Thyroid gland (tissue), 4 donors: Measurements from ENCODE around the gene TUBB1.

Source experiments
- POLR2A ChIP-seq, 2 donors: fragments of 450-650 bp; IDR thresholded peaks; one replicate each; pipeline ENCODE4 v1.6.1; 2017; ENCODE audit warnings: antibody characterized with exemption in 2 of 2, mild to moderate bottlenecking in 2 of 2, moderate library complexity in 1 of 2
- TF ChIP-seq, protein P1 (sequence below), 6 experiments: fragments of 200-600 bp in 3 of 6; fragments of 450-650 bp in 3 of 6; sonication (generic) in 3 of 6; IDR thresholded peaks; one replicate each; pipeline ENCODE4 v1.5.1; 2016 to 2019; ENCODE audit warnings: antibody characterized with exemption in 6 of 6, mild to moderate bottlenecking in 2 of 6, inconsistent platforms in 1 of 6, moderate library complexity in 1 of 6

DNA sequence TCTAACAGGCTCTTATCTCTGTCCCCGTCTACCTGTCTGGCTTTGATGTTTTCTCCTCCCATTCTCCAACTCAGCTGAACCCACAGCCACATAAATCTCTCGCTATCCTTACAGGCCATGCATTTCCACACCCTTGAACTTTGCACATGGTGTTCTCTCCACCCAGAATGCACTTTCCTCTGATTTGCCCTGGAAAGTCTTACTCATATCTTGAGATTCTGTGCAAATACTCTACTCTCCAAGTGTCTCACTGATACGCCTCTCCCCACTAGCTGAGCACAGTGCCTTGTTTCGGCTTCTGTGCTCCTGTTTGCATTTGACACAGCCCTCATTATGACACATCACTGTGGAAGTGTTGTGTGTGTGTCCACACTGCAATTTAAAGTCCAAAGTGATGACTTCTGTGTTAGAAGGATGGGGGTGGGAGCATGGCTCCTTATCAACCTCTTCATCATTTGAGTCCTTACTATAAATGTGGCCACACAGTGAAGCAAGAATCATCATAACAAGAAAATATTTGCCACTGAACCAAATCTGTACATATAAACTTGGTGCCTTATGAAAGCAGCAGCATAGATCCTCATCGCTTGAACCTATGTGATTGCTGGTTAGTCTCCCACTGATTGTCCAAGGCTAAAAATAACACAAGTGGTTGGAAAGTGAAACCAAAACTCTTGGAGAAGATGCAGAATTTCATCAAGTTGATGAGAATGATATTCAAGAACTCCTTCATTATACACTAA lies 28.9 kb downstream of the TUBB1 start:
- TF ChIP-seq, protein P1, sequence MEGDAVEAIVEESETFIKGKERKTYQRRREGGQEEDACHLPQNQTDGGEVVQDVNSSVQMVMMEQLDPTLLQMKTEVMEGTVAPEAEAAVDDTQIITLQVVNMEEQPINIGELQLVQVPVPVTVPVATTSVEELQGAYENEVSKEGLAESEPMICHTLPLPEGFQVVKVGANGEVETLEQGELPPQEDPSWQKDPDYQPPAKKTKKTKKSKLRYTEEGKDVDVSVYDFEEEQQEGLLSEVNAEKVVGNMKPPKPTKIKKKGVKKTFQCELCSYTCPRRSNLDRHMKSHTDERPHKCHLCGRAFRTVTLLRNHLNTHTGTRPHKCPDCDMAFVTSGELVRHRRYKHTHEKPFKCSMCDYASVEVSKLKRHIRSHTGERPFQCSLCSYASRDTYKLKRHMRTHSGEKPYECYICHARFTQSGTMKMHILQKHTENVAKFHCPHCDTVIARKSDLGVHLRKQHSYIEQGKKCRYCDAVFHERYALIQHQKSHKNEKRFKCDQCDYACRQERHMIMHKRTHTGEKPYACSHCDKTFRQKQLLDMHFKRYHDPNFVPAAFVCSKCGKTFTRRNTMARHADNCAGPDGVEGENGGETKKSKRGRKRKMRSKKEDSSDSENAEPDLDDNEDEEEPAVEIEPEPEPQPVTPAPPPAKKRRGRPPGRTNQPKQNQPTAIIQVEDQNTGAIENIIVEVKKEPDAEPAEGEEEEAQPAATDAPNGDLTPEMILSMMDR (IDR thresholded peaks at IDR 0.05) = no peak
- TF ChIP-seq POLR2A (IDR thresholded peaks at IDR 0.05) = no peak
